HG02943 (cell line): ENCODE measurements around the gene TMEM258.

Experiments
- ATAC-seq: cut with Tn5 transposase; IDR thresholded peaks from one replicate; pipeline ENCODE4 v1.9.1; 2021; ENCODE audit warnings: mild to moderate bottlenecking, low read depth, moderate library complexity; ENCODE audit not compliant: unreplicated experiment

TMEM258 gene

GRCh38 chr11:61777234-61778090 is 14.9 kb downstream of the TMEM258 start:
- ATAC-seq = no peak

- ATAC-seq = no peak
Observed at GRCh38 chr11:61776561-61777075, 15.8 kb downstream of the TMEM258 start.

- ATAC-seq = no peak
Observed at GRCh38 chr11:61775606-61776554, 16.5 kb downstream of the TMEM258 start.

- no peak for ATAC-seq
Observed at GRCh38 chr11:61775106-61775505, 17.3 kb downstream of the TMEM258 start.

- ATAC-seq = no peak
Observed at GRCh38 chr11:61774411-61774810, 18.0 kb downstream of the TMEM258 start.

GRCh38 chr11:61773809-61774208 is 18.6 kb downstream of the TMEM258 start:
- ATAC-seq = no peak

GRCh38 chr11:61773356-61773755 is 19.0 kb downstream of the TMEM258 start:
- no peak for ATAC-seq

GRCh38 chr11:61771985-61772455 is 20.4 kb downstream of the TMEM258 start:
- no peak for ATAC-seq

GRCh38 chr11:61771195-61771894 is 21.1 kb downstream of the TMEM258 start:
- no peak for ATAC-seq

GRCh38 chr11:61769946-61770683 is 22.3 kb downstream of the TMEM258 start:
- ATAC-seq = no peak

- ATAC-seq = no peak
Observed at GRCh38 chr11:61769169-61769920, 23.1 kb downstream of the TMEM258 start.

- no peak for ATAC-seq
Observed at GRCh38 chr11:61768376-61769076, 23.9 kb downstream of the TMEM258 start.

GRCh38 chr11:61766353-61766841 is 26.0 kb downstream of the TMEM258 start:
- no peak for ATAC-seq

- ATAC-seq = no peak
Observed at GRCh38 chr11:61765550-61766253, 26.7 kb downstream of the TMEM258 start.

- no peak for ATAC-seq
Observed at GRCh38 chr11:61764606-61765260, 27.7 kb downstream of the TMEM258 start.

- no peak for ATAC-seq
Observed at GRCh38 chr11:61763930-61764605, 28.3 kb downstream of the TMEM258 start.
